Left ventricle myocardium inferior (tissue), 1 donor: ENCODE measurements around the gene FAM184B. TPM values are rescaled to one million over a fixed set of nuclear protein-coding genes. Genes with fewer than 3 reads are reported as not detected.

Experiments
- DNase-seq: peaks from one replicate; pipeline ENCODE4 v3.0.0-alpha.2; 2020
- H3K27ac ChIP-seq: fragments of 200-600 bp; replicated peaks from 2 replicates; pipeline ENCODE4 v1.8.0; 2021
- H3K27me3 ChIP-seq: fragments of 200-600 bp; 2 replicates; pipeline ENCODE4 v1.8.0; 2021; ENCODE audit warnings: low read depth
- H3K36me3 ChIP-seq: fragments of 200-600 bp; 2 replicates; pipeline ENCODE4 v1.8.0; 2021
- H3K4me1 ChIP-seq: fragments of 200-600 bp; 2 replicates; pipeline ENCODE4 v1.8.0; 2021
- H3K4me3 ChIP-seq: fragments of 200-600 bp; 2 replicates; pipeline ENCODE4 v1.8.0; 2021; ENCODE audit warnings: mild to moderate bottlenecking, moderate library complexity
- H3K9me3 ChIP-seq: fragments of 200-600 bp; replicated peaks from 2 replicates; pipeline ENCODE4 v1.8.0; 2021
- intact Hi-C: fragments of 100-400 bp; cut with micrococcal nuclease; formaldehyde crosslinking; loops from one replicate; pipeline ENCODE4 v1.11.0; 2022
- total RNA-seq: library from RNA; stranded (reverse); fragmentation: NEBNext Ultra II Directional; extraction: Animal tissue kit (Norgen Biotek cat#: 25700); gene quantifications from one replicate; pipeline ENCODE4 v1.2.1, GENCODE V29; 2021
- TF ChIP-seq, protein P1 (sequence below): fragments of 200-600 bp; IDR thresholded peaks from 2 replicates; pipeline ENCODE4 v1.8.0; 2021; ENCODE audit warnings: antibody characterized with exemption, mild to moderate bottlenecking, borderline replicate concordance
- donor health status: DM: no; HTN: yes; CAD: no; lungs with severe emphysema.

FAM184B gene
- total RNA-seq, 1 donor from 2014 or later = not detected

DNA sequence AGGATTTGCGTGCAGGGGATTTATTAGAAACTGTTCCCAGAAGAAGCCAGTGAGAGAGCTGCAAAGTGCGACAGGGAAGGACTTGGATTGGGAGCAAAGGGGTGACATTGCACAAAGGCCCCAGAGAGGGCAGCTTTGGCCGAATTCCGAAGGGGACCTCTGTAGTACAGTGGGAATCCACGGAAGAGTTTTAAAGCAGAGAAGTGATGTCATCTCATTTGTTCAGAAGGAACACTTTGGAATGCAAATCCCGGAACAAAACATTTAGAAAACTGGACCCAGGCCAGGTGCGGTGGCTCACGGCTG is 71.7 kb downstream of the FAM184B start:
- Histone ChIP-seq H3K36me3 (no peaks in the 10 kb centered on the region), H3K9me3 (no peaks in the 10 kb centered on the region), H3K4me1 (no peaks in the 10 kb centered on the region), H3K27me3 (peaks cover 8% of the 10 kb centered on the region), H3K4me3 (no peak overlapping the region), H3K27ac (no peak overlapping the region)
- DNase-seq = no peak
- TF ChIP-seq, protein P1, sequence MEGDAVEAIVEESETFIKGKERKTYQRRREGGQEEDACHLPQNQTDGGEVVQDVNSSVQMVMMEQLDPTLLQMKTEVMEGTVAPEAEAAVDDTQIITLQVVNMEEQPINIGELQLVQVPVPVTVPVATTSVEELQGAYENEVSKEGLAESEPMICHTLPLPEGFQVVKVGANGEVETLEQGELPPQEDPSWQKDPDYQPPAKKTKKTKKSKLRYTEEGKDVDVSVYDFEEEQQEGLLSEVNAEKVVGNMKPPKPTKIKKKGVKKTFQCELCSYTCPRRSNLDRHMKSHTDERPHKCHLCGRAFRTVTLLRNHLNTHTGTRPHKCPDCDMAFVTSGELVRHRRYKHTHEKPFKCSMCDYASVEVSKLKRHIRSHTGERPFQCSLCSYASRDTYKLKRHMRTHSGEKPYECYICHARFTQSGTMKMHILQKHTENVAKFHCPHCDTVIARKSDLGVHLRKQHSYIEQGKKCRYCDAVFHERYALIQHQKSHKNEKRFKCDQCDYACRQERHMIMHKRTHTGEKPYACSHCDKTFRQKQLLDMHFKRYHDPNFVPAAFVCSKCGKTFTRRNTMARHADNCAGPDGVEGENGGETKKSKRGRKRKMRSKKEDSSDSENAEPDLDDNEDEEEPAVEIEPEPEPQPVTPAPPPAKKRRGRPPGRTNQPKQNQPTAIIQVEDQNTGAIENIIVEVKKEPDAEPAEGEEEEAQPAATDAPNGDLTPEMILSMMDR = no peak
- intact Hi-C loops = no loop called here

DNA sequence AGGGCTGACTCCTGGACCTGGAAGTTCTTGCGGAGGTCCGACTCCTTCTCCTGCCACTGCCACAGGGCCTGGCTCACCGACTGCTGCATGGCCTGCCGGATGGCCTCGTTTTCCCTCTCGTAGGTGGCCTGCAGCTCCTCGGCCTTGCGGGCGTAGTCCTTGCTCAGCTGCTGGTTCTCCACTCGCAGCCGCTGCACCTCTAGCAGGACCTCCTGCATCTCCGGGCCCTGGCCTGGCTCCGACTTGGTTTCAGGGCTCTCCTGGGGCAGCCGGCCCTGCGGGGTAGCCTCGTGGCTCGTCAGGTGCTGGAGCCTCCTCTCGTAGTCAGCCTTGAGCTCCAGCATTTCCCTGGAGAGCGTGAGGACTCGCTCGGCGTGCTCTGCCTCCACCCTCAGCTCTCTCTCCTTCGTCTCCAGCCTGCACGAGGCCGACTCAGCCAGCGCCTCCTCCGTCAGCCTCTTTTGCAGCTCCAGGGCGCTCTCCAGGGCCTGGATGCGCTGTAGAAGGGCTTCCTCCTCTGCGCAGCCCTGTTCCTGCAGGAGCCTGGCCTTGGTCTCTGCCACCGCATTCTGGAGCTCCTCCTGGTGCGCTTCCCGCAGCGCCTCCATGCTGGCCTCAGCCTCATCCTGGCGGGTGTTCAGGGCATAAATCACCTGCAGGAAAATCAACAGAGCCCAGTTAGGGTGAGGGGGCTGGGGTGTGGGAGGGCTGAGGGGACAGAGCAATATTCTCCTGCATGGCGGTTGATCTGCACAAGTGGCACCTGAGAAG is 72.2 kb downstream of the FAM184B start:
- DNase-seq = no peak
- H3K27me3 ChIP-seq = peaks cover 8% of the 10 kb centered on the region
- no peaks in the 10 kb centered on the region for H3K9me3 ChIP-seq
- no peaks in the 10 kb centered on the region for H3K4me1 ChIP-seq
- TF ChIP-seq, protein P1 = no peak
- H3K27ac ChIP-seq = no peak overlapping the region
- H3K36me3 ChIP-seq = no peaks in the 10 kb centered on the region
- intact Hi-C loops = no loop called here
- H3K4me3 ChIP-seq = no peak overlapping the region

DNA sequence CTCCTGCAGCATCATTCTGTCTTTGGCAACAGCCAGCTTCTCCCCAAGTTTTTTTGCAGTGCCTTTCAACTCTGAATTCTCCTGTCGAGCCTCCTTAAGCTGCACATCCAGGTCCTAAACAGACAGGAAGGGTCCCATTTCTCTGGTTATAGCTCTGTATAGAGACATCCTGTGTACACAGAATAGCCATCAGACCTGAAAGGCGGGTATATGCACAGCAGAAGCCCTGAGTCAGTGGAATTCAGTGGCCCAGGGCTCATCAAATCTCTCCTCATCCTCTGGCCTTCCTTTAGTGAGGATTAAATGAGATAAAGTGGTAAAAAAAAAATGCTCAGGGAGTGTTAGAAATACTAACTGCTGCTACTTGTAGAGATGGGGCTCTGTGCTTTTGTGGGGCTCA is 73.8 kb downstream of the FAM184B start:
- no peaks in the 10 kb centered on the region for H3K9me3 ChIP-seq
- no peaks in the 10 kb centered on the region for H3K36me3 ChIP-seq
- TF ChIP-seq, protein P1 = no peak
- DNase-seq = no peak
- no peak overlapping the region for H3K27ac ChIP-seq
- no peaks in the 10 kb centered on the region for H3K4me1 ChIP-seq
- H3K27me3 ChIP-seq = peaks cover 8% of the 10 kb centered on the region
- intact Hi-C loops = no loop called here
- H3K4me3 ChIP-seq = no peak overlapping the region

DNA sequence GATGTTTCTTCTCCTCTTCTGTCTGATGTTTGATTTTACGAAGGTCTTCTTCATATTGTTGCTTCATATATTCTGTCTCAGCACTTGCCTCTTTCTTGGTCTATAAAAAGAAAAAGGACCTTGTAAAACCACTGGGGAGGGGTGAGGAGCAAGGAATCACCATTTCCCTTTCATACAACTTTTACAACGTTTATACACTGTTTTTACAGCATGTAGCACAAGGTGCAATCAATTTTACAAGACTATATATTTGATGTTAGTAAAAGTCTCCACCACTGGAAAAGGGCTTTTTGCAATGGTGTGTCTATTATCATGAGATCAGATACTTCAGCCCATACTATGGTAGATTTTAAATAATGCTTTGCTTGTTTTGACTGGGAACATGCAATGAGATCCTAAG is 76.3 kb downstream of the FAM184B start:
- Histone ChIP-seq H3K27ac (no peak overlapping the region), H3K27me3 (peaks cover 8% of the 10 kb centered on the region), H3K9me3 (peaks cover 1% of the 10 kb centered on the region), H3K4me1 (no peaks in the 10 kb centered on the region), H3K4me3 (no peak overlapping the region), H3K36me3 (no peaks in the 10 kb centered on the region)
- DNase-seq = no peak
- intact Hi-C loops = no loop called here
- TF ChIP-seq, protein P1 = no peak

DNA sequence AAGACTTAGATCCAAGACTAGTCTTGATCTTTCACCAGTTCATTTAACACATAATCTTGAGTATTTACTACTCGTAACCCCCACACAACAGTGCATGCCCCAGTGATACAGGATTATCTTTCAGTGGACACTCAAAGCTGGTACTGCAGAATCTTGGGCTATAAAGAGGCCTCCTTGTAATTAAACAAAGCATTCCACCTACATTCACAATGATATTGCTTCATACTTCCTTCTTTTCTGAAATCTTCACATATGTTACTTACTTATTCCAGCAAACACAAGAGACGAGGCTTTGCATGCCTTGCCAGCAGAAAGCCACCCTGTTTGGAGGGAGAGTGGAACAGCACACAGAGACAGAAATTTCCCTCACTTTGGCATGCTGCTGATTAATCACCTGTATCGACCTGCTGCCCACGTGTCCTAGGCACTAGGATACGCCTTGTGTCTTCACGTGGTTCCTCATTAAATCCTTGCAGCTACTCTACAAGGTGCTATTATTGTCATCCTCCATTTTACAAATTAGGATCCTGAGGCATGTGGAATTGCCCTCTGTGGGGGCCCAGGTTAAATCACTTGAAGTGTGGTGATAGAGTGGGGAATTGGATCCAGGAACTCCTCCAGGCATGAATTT is 77.3 kb downstream of the FAM184B start:
- Histone ChIP-seq H3K36me3 (no peaks in the 10 kb centered on the region), H3K9me3 (peaks cover 11% of the 10 kb centered on the region), H3K4me1 (no peaks in the 10 kb centered on the region), H3K27ac (no peak overlapping the region), H3K4me3 (no peak overlapping the region), H3K27me3 (peaks cover 5% of the 10 kb centered on the region)
- intact Hi-C loops = no loop called here
- TF ChIP-seq, protein P1 = no peak
- no peak for DNase-seq
